Esophagus muscularis mucosa (tissue), 4 donors: ENCODE data around the gene DMAC2. TPM values are rescaled to one million over a fixed set of nuclear protein-coding genes. Genes with fewer than 3 reads are reported as not detected.
"Not testable (repeated sequence)": the region's sequence is repeated elsewhere in the genome, so short reads cannot be mapped to it uniquely, and the experiment has no call there.

Source experiments
- DNase-seq: peaks from one replicate; pipeline ENCODE4 v3.0.0-alpha.2; 2017; ENCODE audit errors: extremely low spot score
- H3K27ac ChIP-seq, 4 donors: fragments of 200-600 bp; sonication (generic); replicated peaks in 1 of 4; 1 replicate in 3 of 4; 2 replicates in 1 of 4; pipeline ENCODE4 v1.5.1; 2016 to 2019; ENCODE audit warnings: mild to moderate bottlenecking in 1 of 4
- H3K27me3 ChIP-seq, 4 donors: fragments of 200-600 bp; sonication (generic); one replicate each; pipeline versions ENCODE4 v1.5.1 to v1.6.0; 2016 to 2019
- H3K36me3 ChIP-seq, 4 donors: fragments of 200-600 bp; sonication (generic); one replicate each; pipeline ENCODE4 v1.5.1; 2016 to 2019
- H3K4me1 ChIP-seq, 4 donors: fragments of 200-600 bp; sonication (generic); one replicate each; pipeline ENCODE4 v1.5.1; 2016 to 2019
- H3K4me3 ChIP-seq, 4 donors: fragments of 200-600 bp; sonication (generic); 1 replicate in 2 of 4; 2 replicates in 2 of 4; pipeline ENCODE4 v1.5.1; 2016 to 2019; ENCODE audit warnings: mild to moderate bottlenecking in 4 of 4, moderate library complexity in 1 of 4
- H3K9me3 ChIP-seq, 4 donors: fragments of 200-600 bp; sonication (generic); 1 replicate in 3 of 4; 2 replicates in 1 of 4; pipeline ENCODE4 v1.5.1; 2016 to 2019
- EP300 ChIP-seq: sonication (generic); formaldehyde crosslinking; IDR thresholded peaks from one replicate; pipeline ENCODE4 v1.6.1; 2017; ENCODE audit warnings: antibody characterized with exemption
- POLR2A ChIP-seq: fragments of 450-650 bp; IDR thresholded peaks from one replicate; pipeline ENCODE4 v1.6.1; 2017; ENCODE audit warnings: antibody characterized with exemption, moderate library complexity, mild to moderate bottlenecking, low read depth
- POLR2AphosphoS5 ChIP-seq, 2 donors: sonication (generic); formaldehyde crosslinking; IDR thresholded peaks; one replicate each; pipeline ENCODE4 v1.6.1; 2017; ENCODE audit warnings: antibody characterized with exemption in 2 of 2
- WGBS: methylation state at CpG from one replicate; pipeline ENCODE4 v1.1.5; 2018; 5-methylcytosine and 5-hydroxymethylcytosine counted together
- intact Hi-C: fragments of 100-400 bp; cut with DNase I; formaldehyde crosslinking; loops from one replicate; pipeline ENCODE4 v1.15.1; 2023
- total RNA-seq, 4 donors: library from RNA; depleted of rRNA; stranded (reverse); fragments of >200 nt; gene quantifications; one replicate each; pipeline versions ENCODE4 v1.1.0 to v1.2.1, GENCODE V29; 2016
- TF ChIP-seq, protein P1 (sequence below), 3 experiments: fragments of 200-600 bp in 2 of 3; fragments of 450-650 bp in 1 of 3; sonication (generic) in 2 of 3; IDR thresholded peaks; one replicate each; pipeline ENCODE4 v1.5.1; 2017 to 2019; ENCODE audit warnings: antibody characterized with exemption in 3 of 3, mild to moderate bottlenecking in 2 of 3, moderate library complexity in 1 of 3

The DMAC2 gene
- total RNA-seq, 4 donors from 2014 or later = 41.9 to 70.6 (median 61.2) TPM

DNA sequence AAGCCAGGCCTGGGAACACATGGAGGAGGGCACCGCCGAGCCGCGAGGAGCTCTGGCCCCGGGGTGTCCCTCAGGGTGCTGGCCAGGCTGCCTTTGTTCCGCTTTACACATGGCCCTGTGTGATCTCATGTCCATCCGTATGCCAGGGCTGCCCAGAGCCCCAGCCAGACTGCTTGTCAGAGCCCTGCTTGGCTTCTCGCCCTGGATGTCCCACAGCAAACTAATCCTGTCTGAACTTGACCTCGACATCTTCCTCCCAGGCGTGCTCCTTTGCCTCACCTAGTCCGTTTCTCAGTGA, 27.8 kb downstream of the DMAC2 start:
- Histone ChIP-seq H3K9me3 (no peaks in the 10 kb centered on the region), H3K4me1 (peaks cover 36 to 43% (median 40%) of the 10 kb centered on the region in 4 donors), H3K4me3 (no peak overlapping the region), H3K27me3 (no peaks in the 10 kb centered on the region), H3K27ac (no peak overlapping the region), H3K36me3 (peaks cover 30 to 65% (median 53%) of the 10 kb centered on the region in 4 donors)
- TF ChIP-seq POLR2A = no peak
- no peak for TF ChIP-seq POLR2AphosphoS5 (IDR thresholded peaks at IDR 0.05)
- TF ChIP-seq, protein P1, sequence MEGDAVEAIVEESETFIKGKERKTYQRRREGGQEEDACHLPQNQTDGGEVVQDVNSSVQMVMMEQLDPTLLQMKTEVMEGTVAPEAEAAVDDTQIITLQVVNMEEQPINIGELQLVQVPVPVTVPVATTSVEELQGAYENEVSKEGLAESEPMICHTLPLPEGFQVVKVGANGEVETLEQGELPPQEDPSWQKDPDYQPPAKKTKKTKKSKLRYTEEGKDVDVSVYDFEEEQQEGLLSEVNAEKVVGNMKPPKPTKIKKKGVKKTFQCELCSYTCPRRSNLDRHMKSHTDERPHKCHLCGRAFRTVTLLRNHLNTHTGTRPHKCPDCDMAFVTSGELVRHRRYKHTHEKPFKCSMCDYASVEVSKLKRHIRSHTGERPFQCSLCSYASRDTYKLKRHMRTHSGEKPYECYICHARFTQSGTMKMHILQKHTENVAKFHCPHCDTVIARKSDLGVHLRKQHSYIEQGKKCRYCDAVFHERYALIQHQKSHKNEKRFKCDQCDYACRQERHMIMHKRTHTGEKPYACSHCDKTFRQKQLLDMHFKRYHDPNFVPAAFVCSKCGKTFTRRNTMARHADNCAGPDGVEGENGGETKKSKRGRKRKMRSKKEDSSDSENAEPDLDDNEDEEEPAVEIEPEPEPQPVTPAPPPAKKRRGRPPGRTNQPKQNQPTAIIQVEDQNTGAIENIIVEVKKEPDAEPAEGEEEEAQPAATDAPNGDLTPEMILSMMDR (IDR thresholded peaks at IDR 0.05) = no peak
- TF ChIP-seq EP300 = no peak
- no peak for DNase-seq
- intact Hi-C loops = no loop called here
- WGBS = 58% methylated on average over 11 of the region's 11 CpGs

DNA sequence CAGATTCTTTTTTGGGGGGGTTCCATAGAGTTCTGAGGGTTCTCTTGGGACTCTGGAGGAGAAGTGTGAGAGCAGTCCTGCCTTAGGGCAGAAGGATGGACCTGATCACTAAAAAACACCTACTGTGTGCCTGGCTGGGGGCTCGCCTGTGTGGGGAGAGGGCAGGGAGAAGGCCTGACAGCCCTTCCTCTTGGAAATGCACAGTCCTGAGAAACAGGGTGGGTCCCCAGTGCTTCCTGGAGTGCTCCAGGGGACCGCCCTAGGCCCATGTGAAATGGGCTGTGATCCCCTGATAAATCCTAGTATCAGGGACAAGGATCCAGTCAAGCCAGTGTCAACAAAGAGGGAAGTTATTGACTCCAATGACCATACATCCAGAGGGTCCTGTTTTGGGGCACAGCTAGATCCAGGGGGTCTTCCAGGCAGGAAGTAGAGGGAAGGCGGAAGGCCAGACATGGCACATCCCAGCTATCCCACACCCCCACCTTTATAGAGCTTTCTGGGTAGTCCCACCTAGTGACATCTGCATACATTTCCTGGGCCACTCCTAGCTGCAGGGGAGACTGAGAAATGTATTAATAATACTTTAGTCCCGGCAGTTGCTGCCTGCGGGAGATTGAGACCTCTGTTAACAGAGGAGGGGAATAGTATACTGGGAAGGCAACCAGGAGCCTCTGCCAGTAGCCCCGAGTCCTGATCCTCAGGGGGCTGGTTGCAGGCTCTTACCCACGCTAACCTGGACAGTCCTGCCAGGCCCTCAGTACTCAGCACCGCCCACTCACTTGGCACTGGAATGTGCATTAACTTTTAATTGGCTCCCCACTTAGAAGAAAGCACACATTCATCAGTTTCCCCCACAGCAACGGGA, 28.4 kb downstream of the DMAC2 start:
- Histone ChIP-seq H3K9me3 (no peaks in the 10 kb centered on the region), H3K27me3 (no peaks in the 10 kb centered on the region), H3K4me1 (peaks cover 39 to 47% (median 46%) of the 10 kb centered on the region in 4 donors), H3K27ac (peak overlapping the region in 1 of 4 donors; percentile 1), H3K4me3 (no peak overlapping the region), H3K36me3 (peaks cover 27 to 59% (median 47%) of the 10 kb centered on the region in 4 donors)
- WGBS = 70% methylated on average over 8 of the region's 9 CpGs
- intact Hi-C loops = no loop called here
- DNase-seq = no peak
- TF ChIP-seq, protein P1 (IDR thresholded peaks at IDR 0.05) = no peak
- TF ChIP-seq POLR2A = no peak
- no peak for TF ChIP-seq EP300
- no peak for TF ChIP-seq POLR2AphosphoS5 (IDR thresholded peaks at IDR 0.05)

DNA sequence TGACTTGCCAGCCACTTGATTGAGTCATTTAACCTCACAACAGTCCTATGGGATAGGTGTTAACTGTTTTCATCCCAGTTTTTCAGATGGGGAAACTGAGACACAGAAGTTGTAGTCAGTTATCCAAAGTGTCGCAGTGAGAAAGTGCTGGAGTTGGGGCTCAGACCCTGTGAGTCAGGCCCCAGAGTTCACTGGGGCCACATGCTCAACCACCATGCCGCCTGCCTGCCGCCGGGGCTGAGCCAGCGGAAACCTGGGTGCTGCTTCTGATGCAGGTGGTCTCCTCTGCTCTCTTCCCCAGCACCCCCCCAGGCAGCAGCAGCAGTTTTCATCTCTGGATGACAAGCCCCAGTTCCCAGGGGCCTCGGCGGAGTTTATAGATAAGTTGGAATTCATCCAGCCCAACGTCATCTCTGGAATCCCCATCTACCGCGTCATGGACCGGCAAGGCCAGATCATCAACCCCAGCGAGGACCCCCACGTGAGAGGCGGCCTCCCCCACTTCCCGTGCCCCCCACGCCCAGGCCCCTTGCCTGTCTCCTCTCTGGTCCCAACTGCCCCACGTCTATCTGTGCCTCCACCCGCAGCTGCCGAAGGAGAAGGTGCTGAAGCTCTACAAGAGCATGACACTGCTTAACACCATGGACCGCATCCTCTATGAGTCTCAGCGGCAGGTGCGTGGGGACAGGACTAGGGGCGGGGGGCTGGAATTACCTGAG, 29.2 kb downstream of the DMAC2 start:
- Histone ChIP-seq H3K27me3 (no peaks in the 10 kb centered on the region), H3K36me3 (peaks cover 24 to 57% (median 46%) of the 10 kb centered on the region in 4 donors), H3K9me3 (no peaks in the 10 kb centered on the region), H3K27ac (peak overlapping the region in 2 of 4 donors; percentile 23 to 46), H3K4me3 (no peak overlapping the region), H3K4me1 (peaks cover 47 to 55% (median 52%) of the 10 kb centered on the region in 4 donors)
- intact Hi-C loops = no loop called here
- 91% methylated on average over 19 of the region's 23 CpGs for WGBS
- DNase-seq = no peak
- TF ChIP-seq, protein P1 (IDR thresholded peaks at IDR 0.05) = no peak
- TF ChIP-seq EP300 = no peak
- no peak for TF ChIP-seq POLR2A
- TF ChIP-seq POLR2AphosphoS5 (IDR thresholded peaks at IDR 0.05) = no peak

DNA sequence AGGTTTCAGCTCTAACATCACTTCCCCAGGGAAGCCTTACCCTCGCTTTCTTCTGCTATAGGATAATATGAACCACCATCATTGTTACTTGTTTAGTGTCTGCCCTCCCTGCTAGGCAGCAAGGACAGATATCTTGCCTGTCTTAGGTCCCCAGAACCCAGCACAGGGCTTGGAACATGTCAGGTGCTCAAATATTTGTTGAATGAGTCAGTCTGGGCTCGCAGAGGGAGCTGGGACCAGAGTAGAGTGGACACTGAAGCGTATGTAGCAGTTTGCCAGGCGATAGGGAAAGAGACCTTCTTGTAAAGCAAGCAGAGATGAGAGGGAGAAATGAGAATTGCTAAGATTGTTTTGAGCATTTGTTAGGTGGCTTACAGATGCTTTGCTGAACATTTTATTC, 30.4 kb downstream of the DMAC2 start:
- TF ChIP-seq, protein P1 (IDR thresholded peaks at IDR 0.05) = no peak
- no peak for TF ChIP-seq POLR2A
- peak in 1 of 2 donors; percentile 52 for TF ChIP-seq POLR2AphosphoS5 (IDR thresholded peaks at IDR 0.05)
- no peak for TF ChIP-seq EP300
- no peak for DNase-seq
- 49% methylated on average over 4 of the region's 4 CpGs for WGBS
- peak overlapping the region; percentile 4 to 46 (median 22) for H3K27ac ChIP-seq
- no peak overlapping the region for H3K4me3 ChIP-seq
- intact Hi-C loops = no loop called here
- peaks cover 48 to 62% (median 60%) of the 10 kb centered on the region in 4 donors for H3K4me1 ChIP-seq
- H3K27me3 ChIP-seq = no peaks in the 10 kb centered on the region
- peaks cover 18 to 48% (median 34%) of the 10 kb centered on the region in 4 donors for H3K36me3 ChIP-seq
- no peaks in the 10 kb centered on the region for H3K9me3 ChIP-seq

DNA sequence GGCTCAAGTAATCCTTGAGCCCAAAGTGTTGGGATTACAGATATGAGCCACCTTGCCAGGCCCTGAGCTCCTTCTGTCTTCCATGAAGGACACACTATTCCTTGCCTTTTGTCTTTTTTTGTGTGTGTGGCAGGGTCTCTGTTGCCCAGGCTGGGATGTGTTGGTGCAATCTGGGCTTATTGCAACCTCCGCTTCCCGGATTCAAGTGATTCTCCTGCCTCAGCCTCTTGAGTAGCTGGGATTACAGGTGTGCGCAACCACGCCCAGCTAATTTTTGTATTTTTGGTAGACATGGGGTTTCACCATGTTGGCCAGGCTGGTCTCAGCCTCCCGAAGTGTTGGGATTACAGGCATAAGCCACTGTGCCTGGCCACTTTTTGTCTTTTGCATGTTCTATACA, 30.9 kb downstream of the DMAC2 start:
- H3K9me3 ChIP-seq, DNase-seq, H3K27me3 ChIP-seq, H3K4me3 ChIP-seq, intact Hi-C loops: not testable (repeated sequence)
- H3K27ac ChIP-seq = peak overlapping the region; percentile 4 to 46 (median 22)
- peaks cover 48 to 65% (median 61%) of the 10 kb centered on the region in 4 donors for H3K4me1 ChIP-seq
- peaks cover 14 to 43% (median 30%) of the 10 kb centered on the region in 4 donors for H3K36me3 ChIP-seq
- WGBS = 98% methylated on average over 5 of the region's 5 CpGs
